Aorta (tissue), 5 donors: ENCODE data around the gene UTRN. TPM values are rescaled to one million over a fixed set of nuclear protein-coding genes. Genes with fewer than 3 reads are reported as not detected.

Source experiments
- ATAC-seq: fragments of 200-7000 bp; cut with Tn5 transposase; one replicate; pipeline ENCODE4 v1.9.1; 2022; ENCODE audit warnings: moderate library complexity; ENCODE audit not compliant: low FRiP score
- DNase-seq, 2 donors: peaks; one replicate each; pipeline ENCODE4 v3.0.0-alpha.2; 2020
- H3K27ac ChIP-seq, 2 donors: one replicate each; pipeline ENCODE4 v1.5.1; 2013; ENCODE audit warnings: low read length in 2 of 2, mild to moderate bottlenecking in 2 of 2, moderate library complexity in 2 of 2, control low read depth in 1 of 2, inconsistent platforms in 1 of 2, low read depth in 1 of 2
- H3K27me3 ChIP-seq, 2 donors: one replicate each; pipeline ENCODE4 v1.6.1; 2013; ENCODE audit warnings: control low read depth in 1 of 2, low read length in 1 of 2, mild to moderate bottlenecking in 1 of 2, moderate library complexity in 1 of 2; ENCODE audit not compliant: insufficient read depth in 2 of 2, control insufficient read depth in 1 of 2
- H3K36me3 ChIP-seq, 2 donors: one replicate each; pipeline ENCODE4 v1.6.1; 2013; ENCODE audit warnings: control low read depth in 1 of 2, low read length in 1 of 2, mild to moderate bottlenecking in 1 of 2; ENCODE audit not compliant: insufficient read depth in 2 of 2, control insufficient read depth in 1 of 2
- H3K4me1 ChIP-seq, 2 donors: one replicate each; pipeline ENCODE4 v1.6.1; 2013; ENCODE audit warnings: low read length in 2 of 2, control low read depth in 1 of 2, mild to moderate bottlenecking in 1 of 2, moderate library complexity in 1 of 2; ENCODE audit not compliant: insufficient read depth in 2 of 2, control insufficient read depth in 1 of 2
- H3K4me3 ChIP-seq, 2 donors: one replicate each; pipeline ENCODE4 v1.5.1; 2013; ENCODE audit warnings: low read length in 2 of 2, control low read depth in 1 of 2, mild to moderate bottlenecking in 1 of 2
- H3K9me3 ChIP-seq: one replicate; pipeline ENCODE4 v1.6.1; 2013; ENCODE audit warnings: mild to moderate bottlenecking, low read length; ENCODE audit not compliant: control insufficient read depth
- WGBS, 2 donors: extraction: QIAGEN DNeasy Blood & Tissue Kit; methylation state at CpG; one replicate each; pipeline ENCODE4 v1.1.7; 2013; 5-methylcytosine and 5-hydroxymethylcytosine counted together
- intact Hi-C, 2 donors: fragments of 100-400 bp; cut with DNase I; formaldehyde crosslinking; loops; one replicate each; pipeline versions ENCODE4 v1.14.2 to v1.15.0; 2022
- polyA plus RNA-seq, 2 donors: library from polyadenylated mRNA; stranded (reverse); fragments of 200-250 nt; gene quantifications; one replicate each; pipeline ENCODE4 v1.2.3, GENCODE V29; 2013
- total RNA-seq, 2 donors: library from RNA; stranded (reverse); fragmentation: NEBNext Ultra II Directional; extraction: Animal tissue kit (Norgen Biotek cat#: 25700); gene quantifications; one replicate each; pipeline ENCODE4 v1.2.1, GENCODE V29; 2021
- donor health status: healthy with polysubstance abuse.
- donor health status: Bipolar disorder and iron deficiency.
- donor health status: DM: no; HTN: no; CAD: no.
- donor health status: DM: no; HTN: no; CAD: no.
- donor health status: DM: yes; HTN: yes; CAD: no.

UTRN gene
- total and polyA plus RNA-seq, 4 donors = 11.5 to 259 (median 129) TPM

DNA sequence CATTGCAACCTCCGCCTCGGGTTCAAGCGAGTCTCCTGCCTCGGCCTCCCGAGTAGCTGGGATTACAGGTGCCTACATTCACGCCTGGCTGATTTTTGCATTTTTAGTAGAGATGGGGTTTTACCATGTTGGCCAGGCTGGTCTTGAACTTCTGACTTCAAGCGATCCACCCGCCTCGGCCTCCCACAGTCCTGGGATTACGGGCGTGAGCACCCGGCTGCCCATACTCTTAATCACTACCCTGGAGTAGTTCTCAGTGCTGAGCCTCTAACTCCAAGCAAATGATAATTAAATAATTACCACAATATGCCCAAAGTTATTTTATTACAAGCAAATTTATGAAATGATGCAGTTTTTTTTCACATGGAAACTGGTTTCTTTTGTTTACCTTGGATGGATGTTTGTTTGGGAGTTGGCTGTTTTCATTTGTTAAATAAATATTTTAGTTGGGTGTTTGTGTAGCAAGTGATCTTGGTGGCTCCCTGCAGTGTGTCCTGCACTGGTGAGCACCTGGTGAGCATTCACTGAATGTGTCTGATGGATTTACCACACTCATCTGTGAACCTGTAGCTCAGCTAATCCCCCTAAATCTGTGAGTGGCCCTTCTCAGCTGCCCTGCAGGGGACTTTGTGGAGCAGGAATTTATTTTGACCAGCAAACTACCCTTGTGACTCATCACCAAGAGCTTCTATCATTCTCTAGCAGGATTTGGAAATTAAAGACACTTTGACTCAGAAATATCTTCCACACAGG is 36.9 kb downstream of the UTRN start:
- Histone ChIP-seq H3K36me3 (no peaks in the 10 kb centered on the region), H3K27me3 (no peaks in the 10 kb centered on the region), H3K9me3 (no peaks in the 10 kb centered on the region), H3K4me3 (no peak overlapping the region), H3K27ac (no peak overlapping the region), H3K4me1 (peaks cover 5 to 6% of the 10 kb centered on the region in 2 donors)
- intact Hi-C loops = no loop called here
- 95 to 97% methylated on average over 12 of the region's 12 CpGs for WGBS, 2 donors
- DNase-seq = no peak
- ATAC-seq = no peak

DNA sequence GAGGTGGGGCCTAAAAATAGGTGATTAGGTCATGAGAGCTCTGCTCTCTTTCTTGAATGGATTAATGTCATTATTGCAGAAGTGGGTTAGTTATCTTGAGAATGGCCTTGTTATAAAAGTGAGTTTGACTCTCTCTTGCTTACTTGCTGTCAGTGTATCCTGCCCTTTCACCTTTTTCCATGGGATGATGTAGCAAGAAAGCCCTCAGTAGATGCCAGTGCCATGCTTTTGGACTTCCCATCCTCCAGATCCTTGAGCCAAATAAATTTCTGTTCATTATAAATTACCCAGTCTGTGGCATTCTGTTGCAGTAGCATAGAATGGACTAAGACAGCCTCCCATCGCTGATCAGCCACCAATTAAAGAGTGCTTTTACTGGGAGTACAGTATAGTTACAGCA is 40.1 kb downstream of the UTRN start:
- DNase-seq (no peak), ATAC-seq (no peak)
- no peak overlapping the region for H3K4me3 ChIP-seq
- no peak overlapping the region for H3K27ac ChIP-seq
- 97 to 98% methylated on average over 1 of the region's 1 CpG for WGBS, 2 donors
- H3K9me3 ChIP-seq = no peaks in the 10 kb centered on the region
- no peaks in the 10 kb centered on the region for H3K27me3 ChIP-seq
- intact Hi-C loops = no loop called here
- H3K36me3 ChIP-seq = no peaks in the 10 kb centered on the region
- H3K4me1 ChIP-seq = peaks cover 6 to 7% of the 10 kb centered on the region in 2 donors

DNA sequence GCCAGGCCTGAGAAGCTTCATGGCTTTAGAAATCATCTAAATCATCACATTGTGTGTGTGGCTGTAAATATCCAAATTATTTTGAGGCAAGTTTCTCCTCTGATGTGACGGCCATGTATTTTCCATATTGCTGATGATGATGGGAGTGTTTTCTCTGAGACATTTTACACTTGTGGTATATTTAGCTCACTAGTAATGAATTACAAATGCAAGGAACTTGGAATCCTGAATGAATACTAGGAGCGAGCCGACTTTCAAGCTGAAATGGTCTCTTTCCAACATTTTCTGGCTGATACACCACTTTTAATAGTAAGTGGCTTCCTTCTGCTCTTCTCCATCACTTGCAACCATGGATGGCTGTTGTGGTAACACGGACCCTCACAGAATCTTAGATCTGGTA is 41.3 kb downstream of the UTRN start:
- DNase-seq (no peak), ATAC-seq (no peak)
- 58 to 63% methylated on average over 4 of the region's 4 CpGs for WGBS, 2 donors
- Histone ChIP-seq H3K27me3 (no peaks in the 10 kb centered on the region), H3K4me1 (peaks cover 6 to 7% of the 10 kb centered on the region in 2 donors), H3K4me3 (no peak overlapping the region), H3K36me3 (no peaks in the 10 kb centered on the region), H3K9me3 (no peaks in the 10 kb centered on the region), H3K27ac (no peak overlapping the region)
- intact Hi-C loops = no loop called here

DNA sequence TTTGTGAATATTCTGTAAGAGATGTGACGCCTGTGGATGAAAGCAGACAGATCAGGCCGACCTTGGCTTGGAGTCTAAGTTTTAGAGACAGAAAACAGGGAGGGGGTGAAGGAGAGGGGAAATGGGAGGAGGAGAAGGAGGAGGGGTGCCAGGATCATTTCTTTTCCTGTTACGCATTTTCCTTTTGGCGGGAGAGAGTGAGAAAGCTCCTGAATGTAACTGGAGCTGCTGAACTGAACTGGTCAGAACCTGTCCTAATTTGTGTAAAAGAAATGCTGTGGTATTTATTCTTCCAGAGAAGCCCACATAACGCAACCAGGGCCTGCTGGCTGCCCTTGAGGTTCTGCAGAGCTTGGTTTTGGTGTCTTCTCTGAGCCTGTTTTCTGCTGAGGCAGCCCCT is 41.9 kb downstream of the UTRN start:
- Histone ChIP-seq H3K27me3 (no peaks in the 10 kb centered on the region), H3K4me1 (peaks cover 6 to 7% of the 10 kb centered on the region in 2 donors)
- peak; percentile 55 for ATAC-seq

DNA sequence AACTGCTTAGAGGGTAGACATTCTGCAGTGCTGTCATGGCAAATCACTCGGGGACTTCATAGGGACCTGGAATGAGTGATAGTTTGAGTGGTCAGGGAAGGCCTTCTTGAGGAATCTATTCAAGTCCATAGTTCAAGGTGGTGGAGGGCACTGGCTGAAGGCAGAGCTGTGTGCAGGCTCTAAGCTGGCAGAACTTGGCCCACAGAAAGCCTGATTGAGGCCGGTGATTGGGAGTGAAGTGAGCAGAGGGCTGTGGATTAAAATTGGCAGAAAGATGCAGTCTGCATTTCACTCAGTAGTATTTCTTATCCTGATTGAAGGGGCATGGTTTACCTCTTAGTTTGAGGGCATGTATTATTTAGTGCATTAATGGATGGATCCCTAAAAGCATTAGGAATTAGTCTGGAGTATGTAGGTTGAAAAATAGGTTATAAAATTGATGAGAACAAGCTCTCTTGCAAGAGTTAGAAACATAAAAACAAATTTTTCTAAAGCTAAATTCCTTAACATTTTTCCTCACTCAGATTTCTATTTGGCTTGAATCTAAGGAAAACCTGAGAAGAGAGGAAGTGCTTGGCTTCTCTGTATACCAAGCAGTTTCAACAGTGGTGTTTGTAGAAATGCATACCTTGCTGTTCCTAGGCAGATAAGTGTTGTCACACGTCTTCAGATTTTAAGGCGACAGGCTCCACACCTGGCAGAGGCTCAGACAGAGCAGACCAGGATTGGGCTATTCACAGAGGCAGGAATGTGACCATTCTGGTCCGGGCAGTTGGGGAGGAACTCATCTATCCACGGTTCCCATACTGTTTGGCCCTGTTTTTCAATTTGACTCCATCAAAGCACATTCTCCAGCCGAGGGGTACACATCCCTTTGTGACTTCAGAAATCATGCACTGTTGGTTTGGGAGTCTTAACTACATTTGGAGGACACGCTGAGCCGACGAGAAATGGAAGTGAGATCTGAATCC is 45.2 kb downstream of the UTRN start:
- no peak overlapping the region for H3K27ac ChIP-seq
- peak; percentile 21 for ATAC-seq
- peaks cover 4 to 7% of the 10 kb centered on the region in 2 donors for H3K4me1 ChIP-seq
- intact Hi-C loops = no loop called here
- H3K27me3 ChIP-seq = no peaks in the 10 kb centered on the region
- WGBS, 2 donors = 43 to 50% methylated on average over 10 of the region's 10 CpGs
- H3K4me3 ChIP-seq = no peak overlapping the region
- no peaks in the 10 kb centered on the region for H3K9me3 ChIP-seq
- no peak for DNase-seq
- H3K36me3 ChIP-seq = no peaks in the 10 kb centered on the region

More for the DNA sequence above, 41.9 kb downstream of the UTRN start:
- no peak for DNase-seq
- H3K4me3 ChIP-seq = no peak overlapping the region
- intact Hi-C loops = no loop called here
- H3K9me3 ChIP-seq = no peaks in the 10 kb centered on the region
- no peak overlapping the region for H3K27ac ChIP-seq
- no peaks in the 10 kb centered on the region for H3K36me3 ChIP-seq
- WGBS, 2 donors = 87 to 90% methylated on average over 5 of the region's 5 CpGs

DNA sequence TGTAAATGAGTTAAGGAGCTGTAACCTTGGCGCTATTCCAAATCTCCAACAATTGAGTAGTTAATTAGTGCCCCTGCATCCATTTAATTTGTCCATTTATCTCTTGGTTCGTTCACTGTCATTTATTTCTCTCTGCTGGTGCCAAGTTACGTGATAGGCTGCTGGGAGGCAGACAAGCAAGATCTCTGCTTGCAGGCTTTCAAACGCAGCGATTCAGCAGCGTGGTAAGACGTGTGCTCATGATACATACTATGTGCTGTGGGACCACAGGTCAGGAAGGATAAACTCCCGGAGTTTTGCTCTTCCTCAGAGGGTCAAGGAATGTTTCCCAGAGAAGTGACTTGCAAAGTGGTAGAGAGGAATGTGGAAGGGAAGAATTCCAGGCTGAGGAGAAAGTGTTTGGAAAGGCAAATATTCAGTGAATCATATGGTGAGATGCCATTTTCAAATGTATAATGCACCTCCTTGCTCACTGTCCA is 46.4 kb downstream of the UTRN start:
- no peak for ATAC-seq
- 90 to 92% methylated on average over 8 of the region's 8 CpGs for whole genome bisulfite sequencing, 2 donors
- Histone ChIP-seq H3K9me3 (no peaks in the 10 kb centered on the region), H3K27ac (no peak overlapping the region), H3K36me3 (no peaks in the 10 kb centered on the region), H3K27me3 (no peaks in the 10 kb centered on the region), H3K4me1 (peaks cover 4% of the 10 kb centered on the region in 2 donors), H3K4me3 (no peak overlapping the region)
- intact Hi-C loops = no loop called here
- DNase-seq = no peak

DNA sequence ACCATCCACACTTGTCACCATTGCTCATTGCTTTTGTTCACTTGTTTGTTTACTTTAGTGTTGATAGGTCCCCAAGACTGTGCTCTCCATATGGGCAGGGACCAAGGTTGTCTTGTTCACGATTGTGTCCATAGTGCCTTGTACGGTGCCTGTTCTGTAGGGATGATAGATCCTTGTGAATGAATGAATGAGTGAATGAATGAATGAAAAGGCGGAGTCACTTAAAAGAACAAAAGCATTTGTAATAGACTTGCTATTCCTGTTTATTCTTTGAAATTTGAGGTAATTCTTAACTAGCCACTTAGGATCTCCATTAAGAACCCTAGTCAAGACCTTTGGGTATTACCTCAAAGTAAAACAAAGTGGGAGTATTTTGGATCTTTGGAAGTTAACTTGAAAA is 47.0 kb downstream of the UTRN start:
- no peaks in the 10 kb centered on the region for H3K27me3 ChIP-seq
- H3K36me3 ChIP-seq = no peaks in the 10 kb centered on the region
- peaks cover 4% of the 10 kb centered on the region in 2 donors for H3K4me1 ChIP-seq
- intact Hi-C loops = no loop called here
- H3K27ac ChIP-seq = no peak overlapping the region
- no peaks in the 10 kb centered on the region for H3K9me3 ChIP-seq
- no peak overlapping the region for H3K4me3 ChIP-seq
- WGBS, 2 donors = 94 to 96% methylated on average over 3 of the region's 3 CpGs
- no peak for DNase-seq
- no peak for ATAC-seq

DNA sequence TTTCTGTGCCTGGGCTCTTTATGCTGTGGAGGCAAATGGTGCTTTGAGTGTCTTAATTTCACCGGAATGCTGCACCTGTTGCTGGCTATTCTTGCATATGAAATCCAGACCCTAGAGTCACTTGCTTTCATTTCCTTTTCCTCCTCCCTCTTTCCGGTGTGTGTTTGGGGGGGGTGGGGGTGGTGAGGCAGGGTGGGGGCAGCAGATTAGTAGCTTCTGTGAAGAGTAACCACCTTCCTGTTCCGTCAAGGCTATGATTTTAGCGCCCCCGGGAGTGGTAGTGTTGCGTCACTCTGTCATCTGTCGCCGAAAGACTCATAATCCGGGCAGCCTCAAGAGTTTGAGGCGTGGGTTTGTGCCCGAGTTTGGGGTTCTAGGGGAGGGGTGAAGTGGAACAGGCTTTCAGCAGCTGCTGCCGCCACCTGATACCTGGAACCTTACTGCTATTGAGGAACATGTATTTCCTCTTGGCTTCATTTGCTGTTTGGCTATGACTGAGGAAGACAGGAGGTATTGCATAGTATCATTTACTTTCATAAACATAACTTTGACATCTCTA is 49.1 kb downstream of the UTRN start:
- ATAC-seq (no peak), DNase-seq (no peak)
- WGBS, 2 donors = 85 to 88% methylated on average over 12 of the region's 12 CpGs
- H3K27ac ChIP-seq = no peak overlapping the region
- no peaks in the 10 kb centered on the region for H3K36me3 ChIP-seq
- no peaks in the 10 kb centered on the region for H3K9me3 ChIP-seq
- intact Hi-C loops = no loop called here
- no peak overlapping the region for H3K4me3 ChIP-seq
- H3K4me1 ChIP-seq = peaks cover 4% of the 10 kb centered on the region in 2 donors
- no peaks in the 10 kb centered on the region for H3K27me3 ChIP-seq
